NCI-H1417 treated with DMSO at 0.1 percent for 48 hours (cell line): ENCODE results near the gene PRKCH.
"Not testable (repeated sequence)": the region's sequence is repeated elsewhere in the genome, so short reads cannot be mapped to it uniquely, and the experiment has no call there.

Source experiments
- DNase-seq: peaks from one replicate; lab custom pipeline; 2025; lab: John Stamatoyannopoulos, UW

PRKCH gene

DNA sequence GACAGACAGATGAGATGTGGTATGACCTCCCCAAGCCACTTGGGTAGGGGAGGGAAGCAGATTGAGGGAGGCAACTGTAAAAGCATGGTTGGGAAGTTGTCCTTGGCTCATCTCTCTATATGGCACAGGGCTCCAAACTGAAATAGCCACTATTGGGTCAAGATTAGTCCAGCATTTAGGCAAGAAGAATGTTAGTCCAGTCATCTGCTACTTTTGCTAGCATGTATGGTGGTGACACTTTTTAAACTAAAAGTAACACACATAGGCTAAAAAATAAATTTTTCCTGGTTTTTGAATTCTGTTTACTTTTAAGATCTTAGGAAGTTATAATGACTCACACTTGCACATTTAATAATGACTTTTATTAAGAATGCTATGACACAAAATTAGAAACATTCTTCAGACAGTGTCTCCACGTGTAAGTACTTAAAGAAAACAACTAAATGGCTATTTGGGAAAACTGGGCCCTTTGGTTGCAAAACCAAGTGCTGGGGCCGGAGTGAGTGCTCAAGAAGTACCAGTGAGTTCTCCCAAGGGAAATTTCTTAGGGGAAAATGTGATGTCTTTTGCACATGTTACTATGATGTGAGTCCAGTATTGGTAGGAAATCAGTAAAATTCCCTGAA lies 194.9 kb downstream of the PRKCH start:
- no peak for DNase-seq

- DNase-seq: no peak
These were observed 195.7 kb downstream of the PRKCH start for GRCh38 chr14:61516964-61517653.

- no peak for DNase-seq
These were observed 196.6 kb downstream of the PRKCH start for GRCh38 chr14:61517911-61518384.

DNA sequence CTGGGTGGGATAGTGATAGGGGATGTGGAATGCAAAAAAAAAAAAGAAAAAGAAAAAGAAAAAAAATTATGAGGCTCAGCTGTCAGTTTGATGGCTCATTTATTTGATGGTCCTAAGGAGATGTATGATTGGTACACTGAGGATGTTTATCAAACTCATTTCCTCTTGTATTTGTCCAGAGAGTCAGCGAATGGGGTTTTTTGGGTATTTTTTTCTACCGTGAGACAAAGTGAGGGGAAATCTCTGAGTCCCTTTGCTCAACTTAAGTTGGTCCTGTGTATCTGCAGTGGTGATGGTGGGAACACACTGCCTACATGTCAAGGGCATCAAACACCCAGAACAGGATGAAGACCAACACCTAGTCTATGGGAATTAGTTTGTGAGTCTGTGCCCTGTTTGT lies 197.0 kb downstream of the PRKCH start:
- no peak for DNase-seq

DNA sequence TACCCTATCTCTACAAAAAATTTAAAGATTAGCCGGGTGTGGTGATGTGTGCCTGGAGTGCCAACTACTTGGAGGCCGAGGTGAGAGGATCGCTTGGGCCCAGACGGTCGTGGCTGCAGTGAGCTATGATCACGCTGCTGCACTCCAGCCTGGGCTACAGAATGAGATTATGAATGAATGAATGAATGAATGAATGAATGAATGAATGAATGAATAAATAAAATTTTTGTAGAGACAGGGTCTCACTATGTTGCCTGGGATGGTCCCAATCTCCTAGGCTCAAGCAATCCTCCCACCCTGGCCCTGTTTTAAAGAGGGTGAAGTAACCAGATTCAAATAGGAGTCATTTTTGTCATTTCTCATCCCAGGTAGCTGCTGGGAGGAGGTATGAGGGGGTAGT lies 197.7 kb downstream of the PRKCH start:
- no peak for DNase-seq

GRCh38 chr14:61519735-61520134 lies 198.4 kb downstream of the PRKCH start:
- DNase-seq: no peak

DNA sequence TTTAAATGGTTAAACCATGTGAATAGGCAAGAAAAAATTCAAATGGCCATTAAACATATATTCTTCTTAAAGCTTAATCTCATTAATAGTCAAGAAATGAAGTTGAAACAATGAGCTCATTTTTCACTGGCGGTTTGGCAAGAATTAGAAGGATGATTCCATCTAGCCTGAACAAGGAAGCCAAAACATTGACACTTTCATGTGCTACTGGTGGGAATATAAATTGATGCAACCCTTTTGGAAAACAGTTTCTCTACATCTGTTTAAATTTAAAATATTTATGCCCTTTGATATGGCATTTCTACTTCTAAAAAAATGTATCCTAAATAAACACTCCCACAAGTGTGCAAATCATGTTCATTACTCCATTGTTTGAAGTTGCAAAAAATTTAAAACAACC lies 199.2 kb downstream of the PRKCH start:
- DNase-seq: no peak

GRCh38 chr14:61521773-61522172 lies 200.4 kb downstream of the PRKCH start:
- no peak for DNase-seq

DNA sequence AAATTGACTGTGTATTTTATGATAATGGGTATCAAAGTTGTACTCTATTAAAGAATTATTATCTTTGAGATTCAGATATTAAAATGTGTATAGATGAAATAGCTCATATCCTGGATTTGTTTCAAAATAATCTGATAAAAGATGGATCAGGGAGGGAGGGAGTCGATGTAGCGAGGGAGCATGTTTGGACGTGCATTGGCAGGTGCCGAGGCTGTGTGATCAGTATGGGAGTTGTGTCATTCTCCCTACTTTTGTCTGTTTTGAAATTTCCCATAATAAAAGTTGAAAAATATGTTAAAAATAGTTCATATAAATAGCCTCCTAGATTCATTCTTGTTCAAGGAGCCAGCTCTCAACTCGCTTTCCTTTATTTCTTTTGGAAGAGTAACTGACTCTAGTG lies 202.4 kb downstream of the PRKCH start:
- no peak for DNase-seq

DNA sequence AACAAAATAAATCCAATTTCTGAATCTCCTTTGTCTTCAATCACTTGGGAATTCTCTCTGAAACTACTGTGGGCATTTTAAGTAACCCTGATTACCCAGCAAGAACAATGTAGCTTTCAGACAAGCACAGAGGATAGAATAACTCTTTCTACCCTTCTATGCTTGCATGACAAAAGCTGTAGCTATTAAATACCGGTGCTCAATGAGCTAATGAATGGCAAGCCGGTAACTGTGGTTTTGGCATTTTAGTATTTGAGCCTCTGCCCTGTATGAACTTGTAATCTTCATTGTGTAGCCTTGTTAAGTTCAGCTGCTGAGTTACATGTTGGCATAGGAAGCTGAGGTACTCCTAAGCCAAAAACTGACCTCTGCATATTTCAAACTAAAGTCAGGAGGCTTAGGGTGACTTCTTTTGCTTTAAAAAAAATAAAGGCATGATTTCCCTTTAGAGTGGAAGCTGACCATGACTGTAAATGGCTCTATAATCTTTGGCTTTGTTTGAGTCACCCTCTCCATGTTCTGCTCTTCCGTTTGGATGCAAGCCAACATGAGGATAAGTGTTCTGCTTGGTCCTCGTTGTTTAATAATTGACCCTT lies 202.9 kb downstream of the PRKCH start:
- no peak for DNase-seq

DNA sequence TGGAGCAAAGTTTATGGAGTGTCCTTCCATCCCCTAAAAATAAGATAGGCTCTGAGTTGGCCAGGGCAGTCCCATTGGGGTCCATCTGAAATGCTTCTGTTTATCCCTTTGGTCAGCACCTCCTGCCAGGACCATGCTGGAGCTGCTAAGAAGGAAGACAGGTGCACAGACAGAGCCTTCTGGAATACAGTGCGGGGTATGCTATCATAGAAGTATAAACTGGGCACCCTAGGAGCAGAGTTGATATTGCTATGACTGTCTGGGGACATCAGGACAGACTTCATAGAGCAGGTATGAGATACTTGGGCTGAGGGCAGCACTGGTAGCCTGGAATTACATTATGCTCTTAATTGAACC lies 203.5 kb downstream of the PRKCH start:
- DNase-seq: no peak

GRCh38 chr14:61525293-61526011 lies 204.1 kb downstream of the PRKCH start:
- DNase-seq: no peak

DNA sequence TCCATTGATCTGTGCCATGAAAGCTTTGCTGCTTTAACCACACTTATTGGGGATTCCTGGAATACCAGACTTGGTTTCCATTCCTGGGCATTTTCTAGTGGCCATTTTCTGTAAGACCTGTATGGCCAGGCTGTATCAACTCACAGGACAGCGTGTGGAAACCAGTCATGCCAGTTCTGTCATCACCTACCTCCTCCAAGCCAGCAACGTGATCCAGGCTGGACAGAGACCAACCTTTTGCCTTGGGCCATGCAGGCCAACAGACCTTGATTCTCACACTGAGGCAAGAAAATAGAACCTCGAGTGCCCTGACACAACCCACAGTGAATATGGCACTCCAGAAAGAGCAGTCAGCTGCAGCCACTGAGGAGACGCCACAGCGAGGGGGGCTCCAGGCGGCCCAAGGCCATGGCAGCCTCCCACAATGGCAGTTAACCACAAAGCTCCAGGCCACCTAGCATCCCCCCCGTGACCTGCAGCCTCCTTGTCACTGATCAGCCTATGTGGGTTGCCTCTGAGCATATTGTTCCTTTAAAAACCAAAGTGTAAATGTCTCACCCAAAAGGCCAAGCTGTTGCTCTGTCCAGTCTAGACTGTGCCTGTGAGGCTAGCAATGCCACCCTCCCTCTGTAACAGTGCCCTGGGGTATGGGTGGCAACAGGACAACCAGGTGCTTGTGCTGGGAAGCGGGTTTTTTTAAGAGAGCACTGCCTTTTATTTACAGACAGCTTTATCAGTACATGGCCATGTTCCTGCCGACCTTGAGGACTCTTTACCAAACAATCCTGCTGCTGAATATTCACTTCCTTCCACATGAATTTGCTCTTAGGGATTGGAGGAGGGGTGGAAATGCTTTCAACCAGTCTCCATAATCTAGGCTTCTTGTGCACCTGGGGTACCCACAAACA lies 205.3 kb downstream of the PRKCH start:
- no peak for DNase-seq

- no peak for DNase-seq
These were observed 206.1 kb downstream of the PRKCH start for GRCh38 chr14:61527325-61528100.

GRCh38 chr14:61528591-61529021 lies 207.2 kb downstream of the PRKCH start:
- no peak for DNase-seq

DNA sequence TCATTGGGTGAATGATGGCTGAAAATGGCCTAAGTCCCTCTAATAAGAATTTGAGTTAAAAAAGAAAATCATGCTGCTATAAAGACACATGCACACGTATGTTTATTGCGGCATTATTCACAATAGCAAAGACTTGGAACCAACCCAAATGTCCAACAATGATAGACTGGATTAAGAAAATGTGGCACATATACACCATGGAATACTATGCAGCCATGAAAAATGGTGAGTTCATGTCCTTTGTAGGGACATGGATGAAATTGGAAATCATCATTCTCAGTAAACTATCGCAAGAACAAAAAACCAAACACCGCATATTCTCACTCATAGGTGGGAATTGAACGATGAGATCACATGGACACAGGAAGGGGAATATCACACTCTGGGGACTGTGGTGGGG lies 208.0 kb downstream of the PRKCH start:
- DNase-seq: not testable (repeated sequence)

GRCh38 chr14:61530296-61530695 lies 208.9 kb downstream of the PRKCH start:
- no peak for DNase-seq

DNA sequence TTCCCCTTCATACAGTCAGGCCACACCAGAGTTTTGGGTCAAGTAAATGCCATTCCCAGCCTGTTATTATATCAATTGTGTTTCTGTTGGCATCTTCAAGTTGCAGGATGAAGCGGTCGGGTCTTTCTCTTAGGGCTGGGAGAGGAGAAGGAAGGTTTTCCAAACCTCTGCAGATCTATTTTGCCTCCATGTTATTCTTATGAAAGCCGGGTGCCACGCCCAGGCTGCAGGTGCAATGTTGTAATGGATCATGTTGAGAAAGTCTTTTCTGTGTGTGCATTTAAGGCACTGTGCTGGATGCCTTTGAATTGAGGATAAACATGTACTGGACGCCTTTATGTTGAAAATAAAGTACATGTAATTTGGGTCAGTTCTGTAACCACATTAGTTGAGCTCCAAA lies 209.5 kb downstream of the PRKCH start:
- no peak for DNase-seq

DNA sequence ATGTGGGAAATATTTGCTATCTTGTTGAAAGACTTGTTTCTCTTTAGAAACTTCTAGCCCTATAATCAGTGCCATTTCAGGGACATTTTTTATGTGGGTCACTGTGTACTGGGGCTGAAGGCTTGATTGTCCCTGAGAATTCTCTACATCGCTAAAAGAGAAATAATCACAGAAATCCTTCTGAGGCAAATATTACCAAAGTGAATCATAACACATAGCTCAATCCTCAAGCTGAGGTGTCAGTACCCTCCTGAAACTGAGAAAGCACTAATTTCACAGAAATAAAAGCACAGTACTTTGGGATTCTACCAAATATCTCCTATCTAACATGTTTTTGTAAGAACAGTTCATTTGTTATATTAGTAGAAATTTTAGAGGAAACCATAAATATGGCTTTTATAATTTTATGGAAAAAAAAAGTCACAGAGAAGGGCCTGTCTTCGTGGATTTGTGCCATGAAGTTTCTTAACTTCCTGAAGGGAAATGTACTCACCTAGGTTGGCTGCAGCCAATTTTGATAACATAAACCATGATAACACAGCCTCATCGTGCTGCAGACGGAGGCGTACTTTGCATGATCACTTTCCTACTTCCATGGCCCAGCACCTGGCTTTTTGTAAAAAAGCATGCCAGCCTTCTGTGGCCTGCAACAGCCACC lies 210.2 kb downstream of the PRKCH start:
- DNase-seq: no peak

GRCh38 chr14:61532123-61532505 lies 210.7 kb downstream of the PRKCH start:
- no peak for DNase-seq
